HepG2 (cell line): ENCODE results near the gene DCTN2. TPM values are rescaled to one million over a fixed set of nuclear protein-coding genes. Genes with fewer than 3 reads are reported as not detected.

Experiments
- ATAC-seq: fragments of 200-7000 bp; cut with Tn5 transposase; 3 replicates; pipeline ENCODE4 v1.9.1; 2020; ENCODE audit warnings: mild to moderate bottlenecking, moderate library complexity
- BruUV-seq: library from RNA; stranded (reverse); fragments of 400-500 nt; replicated peaks from 2 replicates; lab custom pipeline; 2021; lab: Mats Ljungman, UMichigan
- CTCF ChIA-PET: fragments of 300-600 bp; formaldehyde crosslinking; extraction: SDS; loops from one replicate; lab custom pipeline; 2021; ENCODE audit warnings: low total read pairs, inconsistent platforms, low intra/inter-chr PET ratio; lab: Yijun Ruan, JAX
- POLR2A ChIA-PET: fragments of 350-600 bp; sonication (Branson Sonifier 250); formaldehyde crosslinking; loops from one replicate; lab custom pipeline; 2020; ENCODE audit warnings: antibody characterized with exemption, inconsistent platforms; lab: Yijun Ruan, JAX
- DNase-seq: peaks from one replicate; pipeline ENCODE4 v3.0.0-alpha.2; 2015; ENCODE audit warnings: low spot score
- FAIRE-seq: peaks from 3 replicates; lab custom pipeline; 2011; peaks lifted over from hg19 to GRCh38; lab: Jason Lieb, UNC
- H2AFZ ChIP-seq: one replicate; pipeline ENCODE4 v1.6.1; 2011; ENCODE audit warnings: low read length, inconsistent platforms
- H3K27ac ChIP-seq: fragments of 300-600 bp; 3 replicates; pipeline ENCODE4 v1.8.0; 2011; ENCODE audit warnings: mixed run types, mild to moderate bottlenecking, mixed read lengths, low read length, inconsistent platforms; ENCODE audit not compliant: insufficient read depth; ENCODE audit errors: extremely low read length
- H3K27me3 ChIP-seq, 2 experiments: fragments of 200-600 bp in 1 of 2; 2 replicates in 1 of 2; 3 replicates in 1 of 2; pipeline versions ENCODE4 v1.6.0 to v1.8.0; 2011; ENCODE audit warnings: low read length in 2 of 2, mild to moderate bottlenecking in 2 of 2, moderate library complexity in 2 of 2, inconsistent platforms in 1 of 2; ENCODE audit not compliant: insufficient read depth in 2 of 2, control insufficient read depth in 1 of 2
- H3K36me3 ChIP-seq, 2 experiments: fragments of 200-600 bp in 1 of 2; replicated peaks in 1 of 2; 2 replicates in 1 of 2; 3 replicates in 1 of 2; pipeline versions ENCODE4 v1.5.1 to v1.8.0; 2011; ENCODE audit warnings: low read length in 2 of 2, inconsistent platforms in 1 of 2; ENCODE audit not compliant: insufficient read depth in 2 of 2, control insufficient read depth in 1 of 2
- H3K4me1 ChIP-seq: 2 replicates; pipeline ENCODE4 v1.5.1; 2012; ENCODE audit warnings: low read length, inconsistent platforms; ENCODE audit not compliant: insufficient read depth
- H3K4me2 ChIP-seq: 2 replicates; pipeline ENCODE4 v1.6.0; 2011; ENCODE audit warnings: low read depth, low read length, inconsistent platforms
- H3K4me3 ChIP-seq, 3 experiments: fragments of 200-600 bp in 1 of 3; sonication (generic), shearing (Covaris generic) in 1 of 3; replicated peaks in 1 of 3; 2 replicates each; pipeline ENCODE4 v1.5.1; 2011 to 2016; ENCODE audit warnings: low read length in 3 of 3, inconsistent platforms in 2 of 3, low read depth in 2 of 3, mild to moderate bottlenecking in 2 of 3, control low read depth in 1 of 3, mixed read lengths in 1 of 3; ENCODE audit not compliant: insufficient read depth in 1 of 3
- H3K79me2 ChIP-seq: one replicate; pipeline ENCODE4 v1.6.1; 2011; ENCODE audit warnings: low read length, inconsistent platforms; ENCODE audit not compliant: insufficient read depth
- H3K9ac ChIP-seq: 2 replicates; pipeline ENCODE4 v1.6.0; 2011; ENCODE audit warnings: mild to moderate bottlenecking, low read depth, low read length, inconsistent platforms; ENCODE audit not compliant: insufficient read depth
- H3K9me3 ChIP-seq: 2 replicates; pipeline ENCODE4 v1.5.1; 2012; ENCODE audit warnings: mild to moderate bottlenecking, low read length
- H4K20me1 ChIP-seq: 2 replicates; pipeline ENCODE4 v1.6.0; 2011; ENCODE audit warnings: inconsistent platforms, mild to moderate bottlenecking, low read length, moderate library complexity; ENCODE audit not compliant: insufficient read depth
- CBFB ChIP-seq: sonication (generic); formaldehyde crosslinking; IDR thresholded peaks from 2 replicates; pipeline ENCODE4 v1.4.0; 2020; ENCODE audit warnings: missing genetic modification reagents
- CHD4 ChIP-seq: fragments of 200-600 bp; sonication (generic); IDR thresholded peaks from 2 replicates; pipeline ENCODE4 v1.7.0; 2017; ENCODE audit warnings: mild to moderate bottlenecking, low read length, borderline replicate concordance
- DRAP1 ChIP-seq: IDR thresholded peaks from 2 replicates; pipeline ENCODE4 v1.6.1; 2016; ENCODE audit warnings: missing genetic modification reagents, missing compliant biosample characterization
- EEA1 ChIP-seq: sonication (generic); formaldehyde crosslinking; IDR thresholded peaks from 2 replicates; pipeline ENCODE4 v1.5.1; 2020; ENCODE audit warnings: mild to moderate bottlenecking, missing genetic modification reagents, borderline replicate concordance
- HINFP ChIP-seq: sonication (generic); formaldehyde crosslinking; IDR thresholded peaks from 2 replicates; pipeline ENCODE4 v1.4.0; 2020; ENCODE audit warnings: low read depth, mild to moderate bottlenecking, missing genetic modification reagents
- MTF1 ChIP-seq: sonication (generic); formaldehyde crosslinking; IDR thresholded peaks from 2 replicates; pipeline ENCODE4 v1.5.0; 2020; ENCODE audit warnings: missing genetic modification reagents
- NFKB2 ChIP-seq: sonication (generic); formaldehyde crosslinking; IDR thresholded peaks from 2 replicates; pipeline ENCODE4 v1.4.0; 2020; ENCODE audit warnings: missing genetic modification reagents, borderline replicate concordance
- NONO ChIP-seq, 2 experiments: fragments of 450-650 bp in 1 of 2; sonication (generic) in 1 of 2; formaldehyde crosslinking in 1 of 2; IDR thresholded peaks in 1 of 2; conservative IDR thresholded peaks in 1 of 2; 2 replicates each; pipeline versions ENCODE4 v1.6.1 to v1.8.0; 2017 to 2022; ENCODE audit warnings: mild to moderate bottlenecking in 1 of 2, missing genetic modification reagents in 1 of 2, moderate library complexity in 1 of 2
- SMAD9 ChIP-seq: sonication (generic); formaldehyde crosslinking; IDR thresholded peaks from 2 replicates; pipeline ENCODE4 v1.5.1; 2020; ENCODE audit warnings: mild to moderate bottlenecking, missing genetic modification reagents
- ZBTB25 ChIP-seq: IDR thresholded peaks from 2 replicates; pipeline ENCODE4 v1.6.1; 2018; ENCODE audit warnings: missing genetic modification reagents
- ZBTB8A ChIP-seq: sonication (generic); formaldehyde crosslinking; IDR thresholded peaks from 2 replicates; pipeline ENCODE4 v1.4.0; 2020; ENCODE audit warnings: mild to moderate bottlenecking, low read depth, missing genetic modification reagents, borderline replicate concordance
- ZGPAT ChIP-seq: IDR thresholded peaks from 2 replicates; pipeline ENCODE4 v1.6.1; 2016; ENCODE audit warnings: mild to moderate bottlenecking
- ZNF251 ChIP-seq: sonication (generic); formaldehyde crosslinking; IDR thresholded peaks from 2 replicates; pipeline ENCODE4 v1.9.0; 2021; ENCODE audit warnings: mild to moderate bottlenecking, missing genetic modification reagents
- ZNF414 ChIP-seq: sonication (generic); formaldehyde crosslinking; IDR thresholded peaks from 2 replicates; pipeline ENCODE4 v1.5.0; 2020; ENCODE audit warnings: missing genetic modification reagents
- ZNF430 ChIP-seq: sonication (generic); formaldehyde crosslinking; IDR thresholded peaks from 2 replicates; pipeline ENCODE4 v1.9.0; 2021; ENCODE audit warnings: mild to moderate bottlenecking, missing genetic modification reagents
- ZNF556 ChIP-seq: sonication (generic); formaldehyde crosslinking; IDR thresholded peaks from 2 replicates; pipeline ENCODE4 v1.4.0; 2020; ENCODE audit warnings: mild to moderate bottlenecking, missing genetic modification reagents, borderline replicate concordance
- ZNF580 ChIP-seq: IDR thresholded peaks from 2 replicates; pipeline ENCODE4 v1.6.1; 2016; ENCODE audit warnings: low read depth, borderline replicate concordance
- WGBS: methylation state at CpG from one replicate; pipeline ENCODE4 v1.1.6; 2017; ENCODE audit warnings: low lambda C conversion rate; 5-methylcytosine and 5-hydroxymethylcytosine counted together
- in situ Hi-C: cut with HindIII; loops from 2 replicates; pipeline ENCODE4 v1.10.0; 2017; ENCODE audit warnings: low pct_unique_long_range_greater_than_20kb; ENCODE audit not compliant: extremely low pct_ligation_motif_present
- intact Hi-C: fragments of 100-400 bp; cut with micrococcal nuclease; formaldehyde crosslinking; loops from one replicate; pipeline ENCODE4 v1.10.0; 2022; ENCODE audit not compliant: unreplicated experiment
- polyA plus RNA-seq, 8 experiments: library from polyadenylated mRNA; depleted of rRNA in 3 of 8; stranded (reverse) in 7 of 8; unstranded in 1 of 8; fragments of >200 nt; fragmentation: Illumina TruSeq in 4 of 8; extraction: Trizol in 4 of 8; gene quantifications; 2 replicates each; pipeline versions ENCODE4 v1.2.1 to v1.2.3, GENCODE V29; 2011 to 2016; ENCODE audit warnings: low read depth in 4 of 8, missing spikeins in 1 of 8, mixed read lengths in 1 of 8; ENCODE audit not compliant: insufficient read depth in 1 of 8
- total RNA-seq, 5 experiments: library from RNA; depleted of rRNA; stranded (reverse); fragments of >200 nt; fragmentation: Illumina TruSeq; extraction: Trizol; gene quantifications; 2 replicates each; pipeline ENCODE4 v1.2.3, GENCODE V29; 2016; ENCODE audit warnings: low read depth in 1 of 5

DCTN2 gene
- total and polyA plus RNA-seq, 2 of the 13 experiments (the other 11 are each of a cell fraction or from before 2014, with no cell fraction given) = 72.0 to 77.4 TPM

- ChIA-PET POLR2A (interaction anchor here (0.6 to 7.8 kb wide), 31 partner anchors 8 to 431 kb away, joined by 3 to 90 read pairs (median 5); partner anchors contain the start of genes ARHGEF25, B4GALNT1, DCTN2 and GLI1), CTCF (no interaction called here)
- H3K36me3 ChIP-seq = peaks cover 13 to 35% of the 10 kb centered on the region in 2 experiments
- WGBS = 2% methylated on average over 22 of the region's 52 CpGs
- FAIRE-seq = peak; percentile 96
- in situ Hi-C loops = no loop called here
- peaks cover 35% of the 10 kb centered on the region for H4K20me1 ChIP-seq
- peak within 1 kb of the TSS; percentile 93 for H3K4me2 ChIP-seq
- peak; percentile 97 for DNase-seq
- peak within 1 kb of the TSS; percentile 100 for H3K9ac ChIP-seq
- H3K4me1 ChIP-seq = peaks cover 48% of the 10 kb centered on the region
- intact Hi-C loops = loop anchor here (5.0 kb wide), 1 partner anchor 102 kb away; no protein-coding TSS in a partner anchor
- H3K27ac ChIP-seq = peak within 1 kb of the TSS; percentile 97
- BruUV-seq = TSS peak; percentile 74
- no peak within 1 kb of the TSS for H2AFZ ChIP-seq
- ATAC-seq = peak; percentile 71
- no peaks in the 10 kb centered on the region; a peak in 1 of 5 replicates for H3K27me3 ChIP-seq
- peak within 1 kb of the TSS; percentile 93 to 99 (median 97) for H3K4me3 ChIP-seq
- H3K79me2 ChIP-seq = peaks cover 39% of the 10 kb centered on the region
- H3K9me3 ChIP-seq = no peaks in the 10 kb centered on the region
- TF ChIP-seq DRAP1 (CRISPR knock-in tag) (peak; percentile 99), ZNF580 (CRISPR knock-in tag) (peak; percentile 74), ZBTB8A (CRISPR knock-in tag) (peak; percentile 73; the same call in 1 of the 2 replicates), ZNF556 (CRISPR knock-in tag) (peak; percentile 67; the same call in 1 of the 2 replicates), SMAD9 (CRISPR knock-in tag) (peak; percentile 73; the same call in 1 of the 2 replicates), NONO (IDR thresholded peaks at IDR 0.05) (no peak), NONO (CRISPR knock-in tag; conservative IDR thresholded peaks at IDR 0.05) (no peak; the same call in 1 of the 2 replicates), CHD4 (no peak), ZNF251 (CRISPR knock-in tag) (0 out of 2 replicates have a peak, but pooled peaks have one; percentile 65), ZGPAT (0 out of 2 replicates have a peak, but pooled peaks have one; percentile 16), ZNF430 (CRISPR knock-in tag) (peak; percentile 81), MTF1 (no peak), ZBTB25 (CRISPR knock-in tag) (peak; percentile 85), HINFP (CRISPR knock-in tag) (peak; percentile 68), ZNF414 (CRISPR knock-in tag) (peak; percentile 74; the same call in 1 of the 2 replicates), CBFB (CRISPR knock-in tag) (no peak), NFKB2 (CRISPR knock-in tag) (0 out of 2 replicates have a peak, but pooled peaks have one; percentile 26), EEA1 (CRISPR knock-in tag) (no peak)
Observed at GRCh38 chr12:57520053-57520818, 26.8 kb downstream of the DCTN2 start, which contains the start of gene DDIT3. DDIT3 (minus strand) TSS chr12:57520514; CDS start chr12:57517406, 3,108 bp downstream.
